Choroid plexus epithelial cell (primary cell): Measurements from ENCODE around the gene PLCH1.

Experiments
- DNase-seq: peaks from one replicate; pipeline ENCODE4 v3.0.0-alpha.2; 2010; ENCODE audit warnings: low read depth
- H3K4me3 ChIP-seq: 2 replicates; pipeline ENCODE4 v1.5.1; 2011; ENCODE audit warnings: low read depth, mild to moderate bottlenecking, control low read depth, low read length, moderate library complexity
- TF ChIP-seq, protein P1 (sequence below): conservative IDR thresholded peaks from 2 replicates; pipeline ENCODE4 v1.5.1; 2011; ENCODE audit warnings: low read depth, mild to moderate bottlenecking, control low read depth, inconsistent platforms, low read length, moderate library complexity

PLCH1 gene

DNA sequence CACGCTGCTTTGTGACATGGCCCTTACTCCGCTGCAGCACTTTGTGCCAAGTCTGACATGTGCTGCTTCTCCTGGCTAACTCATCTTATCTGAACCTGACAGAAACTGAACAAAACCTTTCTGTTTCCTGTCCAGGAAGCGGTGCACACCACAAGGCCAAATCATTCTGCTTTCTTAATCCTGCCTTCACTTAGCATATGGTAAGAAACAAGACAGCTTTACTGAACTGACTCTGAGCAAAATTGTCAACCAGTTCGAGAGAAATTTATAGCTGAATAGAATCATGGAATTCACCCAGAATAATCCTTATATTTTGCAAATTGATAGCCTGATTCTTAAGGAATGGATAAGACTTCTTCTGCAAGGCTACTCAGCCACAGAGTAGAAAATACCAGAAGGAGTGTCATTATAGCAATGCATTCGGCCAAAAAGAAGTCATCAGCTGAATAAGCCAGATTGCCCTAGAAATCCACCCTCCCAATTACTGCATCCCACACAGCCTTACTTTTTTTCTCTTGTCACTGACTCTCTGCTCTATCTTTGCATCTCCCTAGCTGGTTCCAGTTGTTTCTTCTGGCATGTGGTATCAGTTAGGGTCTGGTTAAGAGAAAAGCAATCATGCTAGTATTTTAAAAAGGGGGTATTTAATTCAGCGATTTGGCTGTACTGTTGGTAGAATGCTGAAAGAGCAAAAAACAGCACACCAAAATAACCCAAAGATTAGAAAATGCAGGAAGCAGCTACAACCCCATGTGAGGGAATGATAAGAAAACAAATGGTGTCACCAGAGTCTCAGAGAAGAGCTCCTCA lies 409.8 kb downstream of the PLCH1 start:
- TF ChIP-seq, protein P1, sequence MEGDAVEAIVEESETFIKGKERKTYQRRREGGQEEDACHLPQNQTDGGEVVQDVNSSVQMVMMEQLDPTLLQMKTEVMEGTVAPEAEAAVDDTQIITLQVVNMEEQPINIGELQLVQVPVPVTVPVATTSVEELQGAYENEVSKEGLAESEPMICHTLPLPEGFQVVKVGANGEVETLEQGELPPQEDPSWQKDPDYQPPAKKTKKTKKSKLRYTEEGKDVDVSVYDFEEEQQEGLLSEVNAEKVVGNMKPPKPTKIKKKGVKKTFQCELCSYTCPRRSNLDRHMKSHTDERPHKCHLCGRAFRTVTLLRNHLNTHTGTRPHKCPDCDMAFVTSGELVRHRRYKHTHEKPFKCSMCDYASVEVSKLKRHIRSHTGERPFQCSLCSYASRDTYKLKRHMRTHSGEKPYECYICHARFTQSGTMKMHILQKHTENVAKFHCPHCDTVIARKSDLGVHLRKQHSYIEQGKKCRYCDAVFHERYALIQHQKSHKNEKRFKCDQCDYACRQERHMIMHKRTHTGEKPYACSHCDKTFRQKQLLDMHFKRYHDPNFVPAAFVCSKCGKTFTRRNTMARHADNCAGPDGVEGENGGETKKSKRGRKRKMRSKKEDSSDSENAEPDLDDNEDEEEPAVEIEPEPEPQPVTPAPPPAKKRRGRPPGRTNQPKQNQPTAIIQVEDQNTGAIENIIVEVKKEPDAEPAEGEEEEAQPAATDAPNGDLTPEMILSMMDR, result no peak
- no peak for DNase-seq
- no peak overlapping the region for H3K4me3 ChIP-seq

DNA sequence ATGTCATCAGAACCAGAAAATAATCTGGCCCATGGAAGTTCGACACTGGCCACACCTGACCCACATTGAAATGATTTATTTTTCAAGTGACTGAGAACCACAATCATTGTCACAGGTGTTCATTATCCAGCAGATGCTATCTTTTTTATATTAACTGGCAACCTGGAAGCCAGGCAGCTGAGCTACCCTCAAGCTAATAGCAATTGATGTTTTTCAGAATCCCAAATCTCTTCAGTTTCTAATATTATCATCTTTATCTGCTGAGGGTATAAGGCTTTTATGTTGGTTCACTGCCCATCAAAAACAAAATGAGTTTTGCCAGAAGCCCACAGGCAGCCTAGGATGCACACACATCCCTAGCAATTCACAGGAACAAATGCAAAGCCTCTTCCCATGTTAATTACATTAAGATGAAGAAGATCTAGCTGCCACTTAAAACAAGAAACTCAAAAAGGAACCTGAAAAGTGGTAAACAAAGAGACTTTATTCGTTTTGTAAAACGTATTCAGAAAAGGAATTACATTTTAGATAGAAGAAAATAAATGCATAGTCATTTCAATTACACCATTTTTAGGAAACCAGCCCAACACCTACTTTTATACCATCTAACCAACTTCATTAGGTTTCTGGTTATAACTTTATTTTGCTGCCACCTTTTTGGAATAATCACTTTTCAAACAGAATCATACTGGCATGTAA lies 410.5 kb downstream of the PLCH1 start:
- TF ChIP-seq, protein P1, result no peak
- no peak for DNase-seq
- no peak overlapping the region for H3K4me3 ChIP-seq

DNA sequence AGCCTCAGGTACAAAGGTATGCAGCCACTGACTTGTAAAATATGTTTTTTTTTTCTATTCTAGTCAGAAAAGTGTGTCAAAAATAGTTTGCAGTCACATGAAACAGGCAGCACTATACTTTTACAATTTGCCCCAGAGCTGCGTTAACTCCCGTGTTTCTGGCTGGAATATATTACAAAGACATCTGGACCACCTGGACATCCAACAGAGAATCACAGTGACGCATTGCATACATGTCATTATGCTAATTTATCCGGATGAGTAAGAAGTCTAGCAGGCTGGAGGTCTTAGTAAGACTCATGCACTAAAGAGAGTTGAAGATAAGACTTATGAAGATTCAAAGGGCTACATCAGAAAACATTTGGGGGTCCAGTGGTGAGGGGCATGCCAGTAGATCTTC lies 412.2 kb downstream of the PLCH1 start:
- no peak overlapping the region for H3K4me3 ChIP-seq
- DNase-seq, result no peak
- TF ChIP-seq, protein P1, result no peak

DNA sequence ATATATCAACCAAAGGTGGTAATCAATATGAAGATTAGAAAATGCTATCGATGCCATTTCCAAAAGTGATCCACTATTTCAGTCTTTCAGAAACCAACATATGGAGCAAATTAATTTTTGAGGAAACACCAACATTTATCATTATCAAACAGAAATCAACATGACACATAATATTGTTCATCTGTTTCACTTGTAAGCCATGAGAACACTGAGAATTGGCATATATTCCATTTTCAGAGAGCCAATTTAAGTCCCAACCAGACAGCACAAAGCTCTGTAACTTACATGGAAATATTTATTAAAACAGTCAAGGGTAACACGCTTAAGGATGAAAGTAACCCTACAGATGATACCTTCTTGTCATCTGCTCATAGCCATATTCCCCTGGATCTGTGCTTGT lies 413.8 kb downstream of the PLCH1 start:
- no peak overlapping the region for H3K4me3 ChIP-seq
- TF ChIP-seq, protein P1, result no peak
- no peak for DNase-seq

DNA sequence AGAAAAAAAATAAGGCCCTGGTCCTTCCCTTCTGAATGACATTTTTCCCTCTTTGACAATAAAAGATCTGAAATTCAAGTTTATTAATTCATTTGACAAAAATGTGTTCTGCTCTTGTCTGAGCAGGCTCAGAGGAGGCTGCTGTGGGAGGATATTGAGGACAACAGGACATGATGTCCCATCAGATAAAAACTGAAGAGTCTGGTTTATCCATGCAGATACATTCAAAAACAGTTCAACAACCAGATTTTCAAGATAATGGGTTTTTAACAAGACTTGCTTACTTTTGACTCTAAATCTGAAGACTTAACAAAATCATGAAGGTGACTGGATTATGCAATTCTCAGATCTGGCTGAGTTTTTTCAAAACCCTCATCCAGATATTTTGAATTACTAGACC lies 414.5 kb downstream of the PLCH1 start:
- no peak for DNase-seq
- no peak overlapping the region for H3K4me3 ChIP-seq
- TF ChIP-seq, protein P1, result no peak

DNA sequence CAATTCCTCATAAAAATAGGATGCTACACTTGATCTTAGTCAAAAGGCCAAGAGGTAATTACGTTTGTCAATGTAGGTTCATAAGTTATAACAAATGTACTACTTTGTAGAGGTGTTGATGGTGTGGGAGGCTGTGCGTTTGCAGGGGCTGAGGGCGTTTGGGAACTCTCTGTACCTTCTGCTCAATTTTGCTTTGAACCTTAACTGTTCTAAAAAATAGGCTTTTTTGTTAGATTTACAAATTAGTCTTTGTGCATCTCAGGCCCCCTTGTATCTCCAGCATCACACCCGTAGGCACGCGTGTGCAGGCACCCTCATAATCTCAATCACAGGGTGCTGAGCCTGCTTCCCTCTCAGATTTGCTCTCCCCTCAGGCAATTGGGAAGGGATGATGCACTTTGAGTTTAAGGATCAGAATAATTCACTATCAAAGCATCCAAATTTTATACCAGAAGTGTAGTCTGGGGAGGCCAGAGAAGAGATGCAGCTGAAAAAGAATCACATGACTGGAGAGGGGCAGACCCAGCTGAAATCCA lies 415.3 kb downstream of the PLCH1 start:
- TF ChIP-seq, protein P1, result no peak
- H3K4me3 ChIP-seq, result no peak overlapping the region
- no peak for DNase-seq
